ENCODE data around the gene GRIFIN.
"Not testable (repeated sequence)": the region's sequence is repeated elsewhere in the genome, so short reads cannot be mapped to it uniquely, and the experiment has no call there.

Gene GRIFIN

GRCh38 chr7:2470204-2471021 is 5.8 kb downstream of the GRIFIN start:
- no peak for DNase-seq
- Histone ChIP-seq H3K4me3 (ENCODE audit: insufficient read depth, low read depth, low read length, poor library complexity, severe bottlenecking) (no peak overlapping the region), H3K27me3 (replicated peaks; ENCODE audit: control insufficient read depth, insufficient read depth, low read length, poor library complexity, severe bottlenecking) (no peaks in the 10 kb centered on the region), H3K36me3 (ENCODE audit: control insufficient read depth, insufficient read depth, low read length) (no peaks in the 10 kb centered on the region), H3K9me3 (ENCODE audit: control insufficient read depth, low read length) (no peaks in the 10 kb centered on the region), H3K27ac (ENCODE audit: insufficient read depth, low read length, poor library complexity, severe bottlenecking) (no peak overlapping the region), H3K4me1 (ENCODE audit: control insufficient read depth, insufficient read depth, low read length, poor library complexity, severe bottlenecking) (no peaks in the 10 kb centered on the region)

- not testable (repeated sequence) for H3K27me3 ChIP-seq (replicated peaks; ENCODE audit: control insufficient read depth, insufficient read depth, low read length, poor library complexity, severe bottlenecking)
These were observed 6.6 kb downstream of the GRIFIN start for GRCh38 chr7:2469460-2470203.

GRCh38 chr7:2468227-2468626 is 8.0 kb downstream of the GRIFIN start:
- no peak overlapping the region for H3K27ac ChIP-seq (ENCODE audit: insufficient read depth, low read length, poor library complexity, severe bottlenecking)
- H3K36me3 ChIP-seq (ENCODE audit: control insufficient read depth, insufficient read depth, low read length), result no peaks in the 10 kb centered on the region
- no peaks in the 10 kb centered on the region for H3K27me3 ChIP-seq (replicated peaks; ENCODE audit: control insufficient read depth, insufficient read depth, low read length, poor library complexity, severe bottlenecking)
- no peaks in the 10 kb centered on the region for H3K9me3 ChIP-seq (ENCODE audit: control insufficient read depth, low read length)
- DNase-seq, result no peak
- no peak overlapping the region for H3K4me3 ChIP-seq (ENCODE audit: insufficient read depth, low read depth, low read length, poor library complexity, severe bottlenecking)
- H3K4me1 ChIP-seq (ENCODE audit: control insufficient read depth, insufficient read depth, low read length, poor library complexity, severe bottlenecking), result no peaks in the 10 kb centered on the region

More at GRCh38 chr7:2469460-2470203, 6.6 kb downstream of the GRIFIN start:
- not testable (repeated sequence) for H3K27ac ChIP-seq (ENCODE audit: insufficient read depth, low read length, poor library complexity, severe bottlenecking); H3K4me3 ChIP-seq (ENCODE audit: insufficient read depth, low read depth, low read length, poor library complexity, severe bottlenecking); H3K36me3 ChIP-seq (ENCODE audit: control insufficient read depth, insufficient read depth, low read length); DNase-seq; H3K4me1 ChIP-seq (ENCODE audit: control insufficient read depth, insufficient read depth, low read length, poor library complexity, severe bottlenecking); H3K9me3 ChIP-seq (ENCODE audit: control insufficient read depth, low read length)

- Histone ChIP-seq H3K27ac (ENCODE audit: insufficient read depth, low read length, poor library complexity, severe bottlenecking) (no peak overlapping the region), H3K27me3 (replicated peaks; ENCODE audit: control insufficient read depth, insufficient read depth, low read length, poor library complexity, severe bottlenecking) (no peaks in the 10 kb centered on the region), H3K9me3 (ENCODE audit: control insufficient read depth, low read length) (no peaks in the 10 kb centered on the region), H3K4me1 (ENCODE audit: control insufficient read depth, insufficient read depth, low read length, poor library complexity, severe bottlenecking) (no peaks in the 10 kb centered on the region), H3K4me3 (ENCODE audit: insufficient read depth, low read depth, low read length, poor library complexity, severe bottlenecking) (no peak overlapping the region), H3K36me3 (ENCODE audit: control insufficient read depth, insufficient read depth, low read length) (no peaks in the 10 kb centered on the region)
- no peak for DNase-seq
These were observed 9.5 kb downstream of the GRIFIN start for GRCh38 chr7:2466675-2467074.

GRCh38 chr7:2465928-2466327 is 10.3 kb downstream of the GRIFIN start:
- no peak for DNase-seq
- Histone ChIP-seq H3K27me3 (replicated peaks; ENCODE audit: control insufficient read depth, insufficient read depth, low read length, poor library complexity, severe bottlenecking) (no peaks in the 10 kb centered on the region), H3K27ac (ENCODE audit: insufficient read depth, low read length, poor library complexity, severe bottlenecking) (no peak overlapping the region), H3K36me3 (ENCODE audit: control insufficient read depth, insufficient read depth, low read length) (no peaks in the 10 kb centered on the region), H3K9me3 (ENCODE audit: control insufficient read depth, low read length) (no peaks in the 10 kb centered on the region), H3K4me3 (ENCODE audit: insufficient read depth, low read depth, low read length, poor library complexity, severe bottlenecking) (no peak overlapping the region), H3K4me1 (ENCODE audit: control insufficient read depth, insufficient read depth, low read length, poor library complexity, severe bottlenecking) (no peaks in the 10 kb centered on the region)

GRCh38 chr7:2462731-2463130 is 13.5 kb downstream of the GRIFIN start:
- no peaks in the 10 kb centered on the region for H3K9me3 ChIP-seq (ENCODE audit: control insufficient read depth, low read length)
- peaks cover 5% of the 10 kb centered on the region for H3K4me1 ChIP-seq (ENCODE audit: control insufficient read depth, insufficient read depth, low read length, poor library complexity, severe bottlenecking)
- no peak for DNase-seq
- no peaks in the 10 kb centered on the region for H3K27me3 ChIP-seq (replicated peaks; ENCODE audit: control insufficient read depth, insufficient read depth, low read length, poor library complexity, severe bottlenecking)
- no peak overlapping the region for H3K4me3 ChIP-seq (ENCODE audit: insufficient read depth, low read depth, low read length, poor library complexity, severe bottlenecking)
- no peaks in the 10 kb centered on the region for H3K36me3 ChIP-seq (ENCODE audit: control insufficient read depth, insufficient read depth, low read length)
- no peak overlapping the region for H3K27ac ChIP-seq (ENCODE audit: insufficient read depth, low read length, poor library complexity, severe bottlenecking)

GRCh38 chr7:2461268-2462026 is 14.8 kb downstream of the GRIFIN start:
- no peaks in the 10 kb centered on the region for H3K36me3 ChIP-seq (ENCODE audit: control insufficient read depth, insufficient read depth, low read length)
- H3K27ac ChIP-seq (ENCODE audit: insufficient read depth, low read length, poor library complexity, severe bottlenecking), result no peak overlapping the region

GRCh38 chr7:2460641-2461040 is 15.6 kb downstream of the GRIFIN start:
- no peak for DNase-seq
- no peaks in the 10 kb centered on the region for H3K27me3 ChIP-seq (replicated peaks; ENCODE audit: control insufficient read depth, insufficient read depth, low read length, poor library complexity, severe bottlenecking)
- H3K27ac ChIP-seq (ENCODE audit: insufficient read depth, low read length, poor library complexity, severe bottlenecking), result no peak overlapping the region
- peaks cover 7% of the 10 kb centered on the region for H3K4me1 ChIP-seq (ENCODE audit: control insufficient read depth, insufficient read depth, low read length, poor library complexity, severe bottlenecking)
- H3K9me3 ChIP-seq (ENCODE audit: control insufficient read depth, low read length), result no peaks in the 10 kb centered on the region
- no peak overlapping the region for H3K4me3 ChIP-seq (ENCODE audit: insufficient read depth, low read depth, low read length, poor library complexity, severe bottlenecking)
- H3K36me3 ChIP-seq (ENCODE audit: control insufficient read depth, insufficient read depth, low read length), result no peaks in the 10 kb centered on the region

More at GRCh38 chr7:2461268-2462026, 14.8 kb downstream of the GRIFIN start:
- no peak for DNase-seq
- no peaks in the 10 kb centered on the region for H3K9me3 ChIP-seq (ENCODE audit: control insufficient read depth, low read length)
- no peaks in the 10 kb centered on the region for H3K27me3 ChIP-seq (replicated peaks; ENCODE audit: control insufficient read depth, insufficient read depth, low read length, poor library complexity, severe bottlenecking)
- no peak overlapping the region for H3K4me3 ChIP-seq (ENCODE audit: insufficient read depth, low read depth, low read length, poor library complexity, severe bottlenecking)
- peaks cover 7% of the 10 kb centered on the region for H3K4me1 ChIP-seq (ENCODE audit: control insufficient read depth, insufficient read depth, low read length, poor library complexity, severe bottlenecking)

GRCh38 chr7:2460188-2460587 is 16.0 kb downstream of the GRIFIN start:
- H3K27me3 ChIP-seq (replicated peaks; ENCODE audit: control insufficient read depth, insufficient read depth, low read length, poor library complexity, severe bottlenecking), result no peaks in the 10 kb centered on the region
- H3K27ac ChIP-seq (ENCODE audit: insufficient read depth, low read length, poor library complexity, severe bottlenecking), result no peak overlapping the region
- H3K4me3 ChIP-seq (ENCODE audit: insufficient read depth, low read depth, low read length, poor library complexity, severe bottlenecking), result no peak overlapping the region
- no peaks in the 10 kb centered on the region for H3K9me3 ChIP-seq (ENCODE audit: control insufficient read depth, low read length)
- peaks cover 7% of the 10 kb centered on the region for H3K4me1 ChIP-seq (ENCODE audit: control insufficient read depth, insufficient read depth, low read length, poor library complexity, severe bottlenecking)
- DNase-seq, result no peak
- H3K36me3 ChIP-seq (ENCODE audit: control insufficient read depth, insufficient read depth, low read length), result no peaks in the 10 kb centered on the region
